Measurements from ENCODE around the gene UBE2E3.

UBE2E3 gene

DNA sequence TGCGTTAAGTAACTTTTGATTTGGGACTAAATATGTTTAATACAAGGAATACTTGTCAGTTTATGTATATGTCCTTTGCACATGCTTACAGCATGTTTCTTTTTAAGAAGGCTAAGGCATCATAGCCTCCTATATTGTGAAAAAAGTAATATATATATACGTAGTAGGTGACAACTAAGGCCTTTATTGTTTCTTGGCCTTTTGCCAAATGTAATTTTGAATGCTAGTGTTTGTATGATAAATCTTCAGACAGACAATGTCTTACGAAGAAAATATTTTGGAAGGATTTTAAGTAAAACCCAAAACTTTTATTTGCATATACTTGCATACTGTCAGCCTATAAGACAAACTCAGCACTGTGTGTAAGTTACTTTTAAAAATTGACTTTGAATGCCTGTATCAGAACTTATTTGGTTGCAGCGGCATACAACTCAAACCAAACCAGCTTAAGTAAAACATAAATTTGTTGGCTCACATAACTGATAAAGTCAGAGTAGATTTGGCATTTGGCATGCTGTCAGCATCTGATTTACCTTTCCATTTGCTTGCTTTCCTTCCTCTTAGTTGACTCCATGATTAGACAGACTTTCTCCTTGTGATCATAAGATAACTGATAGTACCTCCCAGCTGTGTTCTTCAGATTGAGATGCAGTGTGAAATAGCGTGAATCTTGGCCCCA lies 24.4 kb downstream of the UBE2E3 start:
- Histone ChIP-seq H3K27me3 (ENCODE audit: insufficient read depth, low read depth, severe bottlenecking) (no peaks in the 10 kb centered on the region), H3K4me3 (ENCODE audit: low read depth, low read length) (no peak overlapping the region), H3K27ac (no peak overlapping the region), H3K9me3 (ENCODE audit: severe bottlenecking) (no peaks in the 10 kb centered on the region), H3K36me3 (no peaks in the 10 kb centered on the region)
- TF ChIP-seq, protein P1, sequence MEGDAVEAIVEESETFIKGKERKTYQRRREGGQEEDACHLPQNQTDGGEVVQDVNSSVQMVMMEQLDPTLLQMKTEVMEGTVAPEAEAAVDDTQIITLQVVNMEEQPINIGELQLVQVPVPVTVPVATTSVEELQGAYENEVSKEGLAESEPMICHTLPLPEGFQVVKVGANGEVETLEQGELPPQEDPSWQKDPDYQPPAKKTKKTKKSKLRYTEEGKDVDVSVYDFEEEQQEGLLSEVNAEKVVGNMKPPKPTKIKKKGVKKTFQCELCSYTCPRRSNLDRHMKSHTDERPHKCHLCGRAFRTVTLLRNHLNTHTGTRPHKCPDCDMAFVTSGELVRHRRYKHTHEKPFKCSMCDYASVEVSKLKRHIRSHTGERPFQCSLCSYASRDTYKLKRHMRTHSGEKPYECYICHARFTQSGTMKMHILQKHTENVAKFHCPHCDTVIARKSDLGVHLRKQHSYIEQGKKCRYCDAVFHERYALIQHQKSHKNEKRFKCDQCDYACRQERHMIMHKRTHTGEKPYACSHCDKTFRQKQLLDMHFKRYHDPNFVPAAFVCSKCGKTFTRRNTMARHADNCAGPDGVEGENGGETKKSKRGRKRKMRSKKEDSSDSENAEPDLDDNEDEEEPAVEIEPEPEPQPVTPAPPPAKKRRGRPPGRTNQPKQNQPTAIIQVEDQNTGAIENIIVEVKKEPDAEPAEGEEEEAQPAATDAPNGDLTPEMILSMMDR (IDR thresholded peaks at IDR 0.05; ENCODE audit: low read depth, low read length) = no peak
- no peak for DNase-seq

DNA sequence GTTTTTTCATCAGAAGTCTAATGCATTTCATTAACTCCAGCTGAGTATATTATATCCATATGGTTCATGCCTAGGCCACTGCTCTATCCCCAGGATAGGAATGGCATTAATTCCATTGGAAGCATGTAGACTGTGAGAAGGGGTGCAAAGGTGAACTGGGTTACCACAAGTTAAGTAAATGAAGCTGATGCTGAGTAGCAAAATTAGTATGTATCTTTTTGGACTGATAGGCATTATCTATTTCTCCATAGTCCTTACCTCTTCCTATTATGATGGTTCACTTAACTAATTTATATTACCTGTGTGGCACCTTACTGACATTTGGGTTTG lies 24.9 kb downstream of the UBE2E3 start:
- TF ChIP-seq, protein P1 (IDR thresholded peaks at IDR 0.05; ENCODE audit: low read depth, low read length) = no peak
- no peaks in the 10 kb centered on the region for H3K9me3 ChIP-seq (ENCODE audit: severe bottlenecking)
- DNase-seq = no peak

DNA sequence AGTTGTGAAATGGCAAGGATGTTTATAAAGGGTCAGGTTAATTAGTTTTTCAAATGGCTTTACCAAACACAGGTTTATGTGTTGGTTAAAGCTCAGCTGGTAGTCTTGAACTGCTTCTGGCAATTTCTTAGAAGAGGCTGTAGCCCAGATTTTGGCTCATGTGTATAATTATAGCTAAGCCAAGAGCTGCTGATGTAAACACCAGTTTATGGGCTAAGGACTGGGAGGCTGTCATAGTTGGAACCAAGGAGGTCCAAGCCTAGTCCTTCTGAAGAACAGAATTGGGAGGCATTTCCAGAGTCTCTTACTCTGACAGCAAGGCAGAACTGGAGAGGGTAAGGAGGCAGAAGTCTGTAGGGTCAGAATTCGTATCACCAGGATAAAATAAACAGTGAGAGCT lies 25.4 kb downstream of the UBE2E3 start:
- no peak for DNase-seq
- Histone ChIP-seq H3K27me3 (ENCODE audit: insufficient read depth, low read depth, severe bottlenecking) (no peaks in the 10 kb centered on the region), H3K36me3 (no peaks in the 10 kb centered on the region), H3K9me3 (ENCODE audit: severe bottlenecking) (no peaks in the 10 kb centered on the region), H3K4me3 (ENCODE audit: low read depth, low read length) (no peak overlapping the region), H3K27ac (no peak overlapping the region)
- TF ChIP-seq, protein P1 (IDR thresholded peaks at IDR 0.05; ENCODE audit: low read depth, low read length) = no peak

More for the DNA sequence above, 24.9 kb downstream of the UBE2E3 start:
- H3K4me3 ChIP-seq (ENCODE audit: low read depth, low read length) = no peak overlapping the region
- no peaks in the 10 kb centered on the region for H3K27me3 ChIP-seq (ENCODE audit: insufficient read depth, low read depth, severe bottlenecking)
- H3K27ac ChIP-seq = no peak overlapping the region
- no peaks in the 10 kb centered on the region for H3K36me3 ChIP-seq

DNA sequence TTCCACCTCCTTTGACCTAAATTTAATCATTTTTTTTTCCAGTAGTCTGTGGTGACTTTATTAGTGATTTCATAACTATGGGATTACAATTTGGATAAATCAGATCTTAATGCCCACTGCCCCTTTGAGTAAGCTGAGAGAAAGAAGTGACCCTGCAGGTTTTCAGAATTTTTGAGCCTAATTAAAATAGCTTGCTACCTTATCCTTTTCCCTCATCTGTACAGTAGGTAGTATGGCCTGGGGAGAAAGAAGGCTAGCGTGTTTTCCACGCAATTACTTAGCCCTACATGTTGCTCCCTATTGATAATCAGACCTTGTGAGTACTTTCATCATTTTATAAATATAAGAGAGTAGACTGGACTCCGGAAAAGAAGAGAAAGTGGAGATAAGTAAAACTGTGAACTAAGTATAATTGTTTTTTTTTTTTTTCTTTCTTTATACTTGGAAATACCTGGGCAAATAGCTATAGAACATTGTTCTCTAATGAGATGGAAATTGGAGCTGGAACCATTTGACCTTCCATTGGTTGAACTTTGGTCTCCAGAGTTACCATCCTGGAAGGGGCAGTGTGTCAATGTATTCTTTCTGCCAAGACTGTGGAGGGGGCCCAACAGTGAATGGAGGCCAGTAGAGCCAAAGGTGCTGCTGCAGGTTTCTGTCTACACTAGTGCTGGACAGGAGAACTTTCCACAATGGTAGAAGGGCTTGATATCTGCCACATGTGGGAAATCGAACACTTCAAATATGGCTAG lies 26.9 kb downstream of the UBE2E3 start:
- Histone ChIP-seq H3K36me3 (no peaks in the 10 kb centered on the region), H3K4me3 (ENCODE audit: low read depth, low read length) (no peak overlapping the region), H3K9me3 (ENCODE audit: severe bottlenecking) (no peaks in the 10 kb centered on the region), H3K27ac (no peak overlapping the region), H3K27me3 (ENCODE audit: insufficient read depth, low read depth, severe bottlenecking) (no peaks in the 10 kb centered on the region)
- no peak for DNase-seq
- TF ChIP-seq, protein P1 (IDR thresholded peaks at IDR 0.05; ENCODE audit: low read depth, low read length) = no peak

DNA sequence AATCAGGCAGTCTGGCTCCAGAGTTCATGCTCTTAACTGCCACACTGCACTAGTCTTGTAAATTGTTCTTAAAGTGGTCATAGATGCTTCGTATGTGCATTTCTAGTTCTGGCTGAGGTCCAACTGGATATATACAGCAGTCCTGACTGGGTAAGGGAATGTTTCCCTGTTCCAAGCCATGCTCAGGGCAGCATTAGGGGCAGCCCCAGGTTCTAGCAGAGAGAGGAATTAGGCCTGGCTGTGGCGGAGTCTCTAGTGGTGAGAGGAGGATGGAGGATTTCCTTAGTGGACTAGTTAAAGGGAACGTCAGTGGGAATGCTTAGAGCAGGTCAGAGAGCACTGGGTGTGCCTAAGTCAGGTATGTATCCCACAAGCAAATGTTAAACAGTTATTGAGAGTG lies 28.0 kb downstream of the UBE2E3 start:
- TF ChIP-seq, protein P1 (IDR thresholded peaks at IDR 0.05; ENCODE audit: low read depth, low read length) = no peak
- Histone ChIP-seq H3K27ac (no peak overlapping the region), H3K4me3 (ENCODE audit: low read depth, low read length) (no peak overlapping the region), H3K36me3 (no peaks in the 10 kb centered on the region), H3K27me3 (ENCODE audit: insufficient read depth, low read depth, severe bottlenecking) (no peaks in the 10 kb centered on the region), H3K9me3 (ENCODE audit: severe bottlenecking) (no peaks in the 10 kb centered on the region)
- no peak for DNase-seq

Measured in WERI-Rb-1 (cell line).